ENCODE measurements around the gene MUTYH.
"Not testable (repeated sequence)": the region's sequence is repeated elsewhere in the genome, so short reads cannot be mapped to it uniquely, and the experiment has no call there.

Gene MUTYH

DNA sequence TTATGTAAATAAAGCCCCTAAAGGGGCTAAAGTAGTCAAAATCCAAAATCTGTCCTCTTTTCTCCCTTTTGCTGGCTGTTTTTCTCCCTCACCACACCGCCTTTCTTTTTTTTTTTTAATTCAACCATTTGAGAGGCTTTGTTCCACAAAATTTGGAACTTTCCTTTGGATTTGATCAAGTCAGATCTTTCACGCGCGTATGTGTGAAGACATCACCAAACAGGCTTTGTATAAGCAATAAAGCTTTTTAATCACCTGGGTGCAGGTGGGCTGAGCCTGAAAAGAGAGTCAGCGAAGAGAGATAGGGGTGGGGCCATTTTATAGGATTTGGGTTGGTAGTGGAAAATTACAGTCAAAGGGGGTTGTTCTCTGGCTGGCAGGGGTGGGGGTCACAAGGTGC is 18.8 kb downstream of the MUTYH start:
- no peak for DNase-seq

DNA sequence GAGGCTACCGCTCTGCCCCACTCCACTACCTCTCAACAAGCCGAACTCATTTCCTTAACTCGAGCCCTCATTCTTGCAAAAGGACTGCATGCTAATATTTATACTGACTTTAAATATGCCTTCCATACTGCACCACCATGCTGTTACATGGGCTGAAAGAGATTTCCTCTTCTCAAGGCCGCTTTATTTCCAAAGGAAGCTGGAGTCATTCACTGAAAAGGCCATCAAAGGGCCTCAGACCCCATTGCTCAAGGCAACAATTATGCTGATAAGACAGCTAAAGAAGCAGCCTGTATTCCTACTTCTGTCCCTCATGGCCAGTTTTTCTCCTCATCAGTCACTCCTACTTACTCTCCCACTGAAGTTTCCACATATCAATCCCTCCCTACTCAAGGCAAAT is 20.5 kb downstream of the MUTYH start:
- no peak for DNase-seq

DNA sequence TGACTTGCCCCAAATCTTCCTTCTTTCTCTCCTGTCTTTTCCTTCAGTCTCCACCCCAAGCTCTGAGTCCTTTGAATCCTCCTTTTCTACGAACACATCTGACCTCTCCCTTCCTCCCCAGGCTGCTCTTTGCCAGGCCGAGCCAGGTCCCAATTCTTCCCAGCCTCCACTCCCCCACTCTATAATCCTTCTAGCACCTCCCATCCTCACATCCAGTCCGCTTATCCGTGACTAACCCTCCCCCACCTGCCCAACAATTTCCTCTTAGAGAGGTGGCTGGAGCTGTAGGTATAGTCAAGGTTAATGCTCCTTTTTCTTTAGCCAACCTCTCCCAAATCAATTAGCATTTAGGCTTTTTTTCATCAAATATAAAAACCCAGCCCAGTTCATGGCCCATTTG is 23.1 kb downstream of the MUTYH start:
- no peak for DNase-seq

DNA sequence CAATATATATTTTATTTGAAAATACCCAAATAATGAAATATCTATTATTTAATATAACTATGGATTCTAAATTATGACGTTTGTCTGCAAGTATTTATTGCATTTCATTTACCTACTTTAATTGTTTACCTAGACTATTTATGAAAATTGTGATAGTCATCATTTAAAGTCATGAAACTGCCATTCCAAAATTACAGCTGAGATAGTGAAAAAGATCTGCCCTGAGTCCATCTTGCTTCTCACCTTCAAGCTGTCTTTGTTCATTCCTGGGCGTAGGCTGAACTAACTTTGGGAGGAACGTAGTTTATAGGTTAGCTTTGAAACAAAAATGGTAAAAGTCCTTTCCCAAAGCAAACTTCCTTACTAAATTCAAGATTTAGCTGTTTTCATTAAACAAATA is 26.0 kb downstream of the MUTYH start:
- no peak for DNase-seq

DNA sequence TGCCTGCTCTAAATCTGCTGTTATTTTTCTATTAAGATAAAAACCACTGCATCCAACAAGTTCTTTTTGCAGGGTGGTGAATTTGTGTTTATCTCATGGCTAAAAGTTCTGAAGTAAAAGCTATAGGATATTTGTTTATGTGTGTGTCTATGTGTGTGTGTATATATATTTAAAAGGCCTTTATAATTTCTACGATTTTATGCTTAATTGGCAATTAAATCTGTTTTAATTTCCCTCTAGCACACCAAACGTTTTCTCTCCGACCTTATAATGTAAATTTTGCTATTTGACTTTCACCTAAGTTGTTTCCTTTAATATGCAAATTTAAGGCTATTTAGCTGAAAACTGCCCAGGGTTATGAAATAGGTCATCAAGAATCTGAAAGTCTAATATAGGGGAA is 33.3 kb downstream of the MUTYH start:
- no peak for DNase-seq

DNA sequence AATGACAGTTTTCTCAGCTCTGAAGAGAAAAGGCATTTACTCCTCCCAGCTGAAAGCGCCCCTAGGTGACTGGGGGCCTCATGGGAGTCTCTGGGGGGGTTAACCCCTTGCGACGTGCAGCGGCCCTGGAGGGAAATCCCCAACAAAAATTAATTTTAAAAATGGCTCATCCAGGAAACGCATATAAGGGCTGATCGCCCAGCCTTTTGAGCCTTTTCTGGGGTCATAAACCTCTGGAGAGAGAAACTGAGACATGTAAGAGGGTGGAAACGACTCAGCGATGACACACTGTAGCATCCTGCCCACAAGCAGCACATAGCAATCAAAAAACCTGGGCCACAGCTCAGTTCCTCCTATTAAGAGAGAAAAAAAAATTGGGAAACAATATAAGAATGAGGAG is 33.9 kb downstream of the MUTYH start:
- peak in 1 of 4 experiments; percentile 18 for DNase-seq

DNA sequence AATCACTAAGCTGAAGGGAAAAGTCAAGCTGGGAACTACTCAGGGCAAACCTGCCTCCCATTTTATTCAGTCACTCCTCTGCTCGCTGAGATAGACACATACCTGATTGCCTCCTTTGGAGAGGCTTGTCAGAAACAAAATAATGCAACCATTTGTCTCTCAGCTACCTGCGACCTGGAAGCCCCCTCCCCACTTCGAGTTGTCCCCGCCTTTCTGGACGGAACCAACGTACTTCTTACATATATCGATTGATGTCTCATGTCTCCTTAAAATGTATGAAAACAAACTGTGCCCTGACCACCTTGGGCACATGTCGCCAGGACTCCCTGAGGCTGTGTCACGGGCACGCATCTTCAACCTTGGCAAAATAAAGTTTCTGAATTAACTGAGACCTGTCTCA is 35.0 kb downstream of the MUTYH start:
- no peak for DNase-seq

DNA sequence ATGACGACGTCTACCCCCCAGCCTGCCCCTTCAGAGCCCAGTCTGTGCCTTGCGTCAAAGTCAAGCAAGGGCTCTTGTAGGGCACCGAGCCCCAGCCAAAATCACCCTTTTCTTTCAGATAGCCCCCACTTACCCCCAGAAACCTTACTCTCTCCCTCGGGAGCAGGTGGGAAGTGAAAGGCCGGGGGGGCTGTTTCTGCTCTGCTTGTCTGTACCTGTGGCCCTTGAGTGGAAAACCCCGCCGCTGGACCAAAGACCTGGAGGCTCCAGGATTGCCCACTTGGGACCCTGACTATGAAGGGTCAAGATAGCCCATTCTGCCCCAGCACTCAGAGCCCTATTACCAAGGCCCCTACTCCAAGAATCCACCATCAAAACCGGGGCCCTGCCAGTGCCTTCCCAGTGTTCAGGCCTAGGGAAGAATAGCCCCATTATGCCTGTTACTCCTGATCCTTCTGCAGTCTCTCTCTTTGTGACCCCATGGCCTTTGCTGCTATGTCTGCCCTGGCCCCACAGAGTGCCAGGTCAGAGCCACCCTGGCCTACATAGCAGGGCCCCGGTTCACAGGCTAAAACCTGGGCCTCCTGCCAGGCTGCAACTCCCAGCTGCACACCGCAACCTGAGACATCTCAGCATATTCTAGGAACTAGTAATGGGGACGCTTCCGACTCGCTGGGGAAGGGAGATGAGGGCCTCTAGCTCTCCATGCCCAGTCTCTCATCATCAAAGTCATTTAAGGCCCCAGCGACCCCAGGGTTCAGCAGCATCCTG is 35.7 kb downstream of the MUTYH start:
- DNase-seq: no peak

DNA sequence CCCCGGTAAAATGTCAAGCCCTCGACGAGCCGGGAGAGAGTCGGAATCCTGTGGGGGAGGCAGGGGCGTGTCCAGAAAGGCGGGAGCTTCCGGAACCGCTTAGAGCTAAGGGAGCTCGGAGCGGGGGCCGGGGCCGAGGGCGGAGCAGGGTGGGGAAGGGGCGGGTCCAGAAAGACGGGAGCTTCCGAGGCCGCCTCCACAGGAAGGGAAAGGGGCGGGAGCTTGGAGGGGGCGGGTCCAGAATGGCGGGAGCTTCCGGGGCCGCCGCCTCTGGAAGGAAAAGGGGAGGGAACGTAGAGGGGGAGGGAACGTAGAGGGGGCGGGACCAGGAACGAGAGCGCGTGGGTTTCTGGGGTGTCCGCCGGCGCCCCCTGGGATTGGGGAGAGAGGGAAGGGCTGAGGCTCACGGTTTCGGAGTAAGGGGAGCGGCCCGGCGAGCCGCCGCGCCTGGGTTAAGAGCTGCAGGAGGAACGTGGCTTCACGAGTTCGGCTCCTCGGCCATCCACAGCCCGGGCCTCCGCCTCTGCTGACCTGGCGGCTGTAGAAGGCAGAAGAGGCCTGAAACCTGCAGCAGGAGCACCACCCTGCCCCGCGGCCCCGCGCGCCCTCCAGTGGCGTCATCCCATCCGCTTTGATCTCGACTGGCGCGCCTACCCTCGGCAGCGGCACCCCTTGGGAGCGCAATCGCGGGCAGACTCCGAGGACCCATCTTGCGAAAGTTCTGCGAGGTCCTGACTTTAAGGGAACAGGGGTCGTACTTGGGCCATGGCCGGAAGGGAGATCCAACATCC is 36.5 kb downstream of the MUTYH start:
- peak; percentile 98 to 99 (median 98) for DNase-seq

DNA sequence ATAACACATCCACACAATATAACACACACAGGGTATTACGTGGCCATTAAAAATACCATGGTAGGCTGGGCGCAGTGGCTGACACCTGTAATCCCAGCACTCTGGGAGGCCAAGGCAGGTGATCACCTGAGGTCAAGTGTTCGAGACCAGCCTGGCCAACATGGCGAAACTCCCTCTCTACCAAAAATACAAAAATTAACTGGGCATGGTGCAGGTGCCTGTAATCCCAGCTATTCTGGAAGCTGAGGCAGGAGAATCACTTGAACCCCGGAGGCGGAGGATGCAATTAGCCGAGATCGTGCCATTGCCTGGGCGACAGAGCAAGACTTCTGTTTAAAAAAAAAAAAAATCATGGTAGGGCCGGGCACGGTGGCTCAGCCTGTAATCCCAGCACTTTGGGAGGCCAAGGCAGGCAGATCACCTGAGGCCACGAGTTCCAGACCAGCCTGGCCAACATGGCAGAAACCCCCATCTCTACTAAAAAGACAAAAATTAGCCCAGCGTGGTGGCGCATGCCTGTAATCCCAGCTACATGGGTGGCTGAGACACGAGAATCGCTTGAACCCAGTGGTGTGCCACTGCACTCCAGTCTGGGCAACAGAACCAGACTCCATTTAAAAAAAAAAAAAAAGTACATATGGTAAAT is 37.6 kb downstream of the MUTYH start:
- no peak for DNase-seq

DNA sequence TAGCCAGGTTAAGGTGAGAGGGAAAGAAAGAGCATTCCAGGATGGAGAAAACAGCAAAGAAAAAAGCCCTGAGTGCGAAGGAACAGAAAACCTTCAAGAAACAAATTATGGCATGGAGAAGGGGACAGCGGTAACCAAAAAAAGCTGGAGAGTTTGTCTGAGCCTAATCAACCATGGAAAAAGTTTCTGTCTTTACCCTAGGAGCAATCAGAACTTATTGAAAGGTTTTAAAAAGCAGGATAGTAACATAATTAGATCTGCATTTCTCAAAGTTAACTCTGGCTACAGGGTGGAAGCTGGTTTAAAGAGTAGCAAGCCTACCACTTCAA is 39.6 kb downstream of the MUTYH start:
- no peak for DNase-seq

DNA sequence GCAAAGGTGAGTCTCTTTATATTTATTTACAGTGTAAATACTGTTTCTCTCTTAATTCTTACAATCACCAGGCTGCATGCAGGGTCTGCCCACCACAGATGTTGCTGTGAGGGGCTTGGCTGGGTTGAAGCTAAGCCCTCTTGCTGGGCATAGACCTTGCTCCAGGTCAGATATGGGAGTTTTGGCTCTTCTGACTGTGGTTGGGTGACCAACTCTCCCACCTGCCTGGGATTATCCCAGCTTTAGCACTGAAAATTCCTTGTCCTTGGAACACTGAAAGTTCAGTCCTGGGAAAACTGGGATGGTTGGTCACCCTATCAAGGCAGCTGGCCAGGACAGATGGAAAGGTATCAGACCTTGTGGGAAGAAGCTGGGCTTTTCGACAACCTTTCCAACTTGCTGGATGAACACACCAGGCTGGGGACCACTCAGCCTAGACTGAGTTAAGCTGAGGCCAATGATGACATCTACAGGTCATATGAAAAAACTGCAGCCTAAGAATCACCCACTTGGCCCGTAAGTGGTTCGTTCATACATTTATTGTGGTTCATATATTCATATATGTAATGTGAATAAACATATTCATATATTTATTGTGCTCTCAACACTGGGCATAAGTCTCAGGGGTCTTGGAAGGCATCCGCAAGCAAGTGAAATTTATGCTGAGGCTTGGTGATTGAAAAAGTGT is 40.1 kb downstream of the MUTYH start:
- DNase-seq: peak; percentile 54 to 83 (median 70)

DNA sequence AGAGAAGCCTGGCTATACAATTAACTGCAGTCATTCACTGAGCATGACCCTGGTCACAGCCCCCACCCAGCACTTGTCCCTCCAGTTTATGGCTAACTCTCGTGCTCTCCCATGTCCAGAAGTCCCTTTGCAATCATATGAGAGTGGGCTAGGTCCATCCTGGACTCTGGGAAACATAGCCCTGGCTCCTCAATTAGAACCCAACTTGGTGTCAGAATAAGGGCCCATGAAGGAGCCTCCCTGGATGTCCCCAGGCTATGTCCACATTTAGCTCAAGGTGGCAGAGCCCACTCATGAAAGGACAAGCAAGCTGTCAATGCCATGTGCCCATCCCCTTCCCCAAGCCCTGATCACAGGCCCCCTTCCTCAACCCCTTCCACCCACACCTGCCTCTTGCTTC is 40.9 kb downstream of the MUTYH start:
- DNase-seq: no peak

DNA sequence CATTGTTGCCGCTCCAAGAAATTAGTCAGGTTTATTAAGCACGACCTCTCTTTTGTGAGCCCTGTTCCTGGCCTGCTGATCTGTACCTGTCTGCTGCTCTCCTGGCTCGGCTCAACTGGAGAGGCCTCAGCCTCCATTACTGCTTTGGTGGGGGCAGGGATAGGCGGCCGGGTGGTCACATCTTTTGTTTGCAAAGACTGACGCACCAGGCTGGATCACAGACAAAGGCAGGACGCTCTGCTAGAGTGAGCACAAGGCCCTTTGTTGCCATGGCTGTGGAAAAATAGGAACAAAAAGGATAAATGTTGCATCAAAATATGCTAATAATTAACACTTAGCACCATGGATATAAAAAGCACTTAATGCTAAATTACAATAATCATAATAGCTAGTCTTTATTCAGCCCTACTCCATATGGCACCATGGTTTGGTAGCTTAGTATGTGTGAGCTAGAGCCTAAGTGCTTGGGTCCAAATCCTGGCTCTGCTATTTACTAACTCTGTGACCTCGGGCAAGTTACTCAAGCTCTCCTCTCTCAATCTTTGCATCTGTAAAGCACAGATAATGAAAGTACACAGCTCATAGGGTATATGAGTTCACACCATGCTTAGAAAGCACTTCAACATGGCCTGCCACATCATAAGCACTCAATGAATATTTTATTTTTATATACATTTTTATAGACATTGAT is 42.4 kb downstream of the MUTYH start:
- DNase-seq: no peak

DNA sequence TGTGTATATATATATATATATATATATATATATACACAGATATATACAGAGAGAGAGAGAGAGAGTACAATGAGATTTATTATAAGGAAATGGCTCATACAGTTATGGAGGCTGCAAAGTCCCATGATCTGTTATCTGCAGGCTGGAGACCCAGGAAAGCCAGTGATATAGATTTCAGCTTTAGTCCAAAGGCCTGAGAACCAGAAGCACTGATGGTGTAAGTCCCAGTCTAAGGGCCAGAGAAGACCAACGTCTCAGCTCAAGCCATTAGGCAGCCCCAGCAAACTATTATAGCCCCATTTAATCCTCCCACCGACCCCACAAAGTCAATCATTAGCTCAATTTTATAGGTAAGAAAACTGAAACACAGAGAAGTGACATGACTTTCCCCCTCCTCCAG is 48.5 kb downstream of the MUTYH start:
- no peak for DNase-seq

DNA sequence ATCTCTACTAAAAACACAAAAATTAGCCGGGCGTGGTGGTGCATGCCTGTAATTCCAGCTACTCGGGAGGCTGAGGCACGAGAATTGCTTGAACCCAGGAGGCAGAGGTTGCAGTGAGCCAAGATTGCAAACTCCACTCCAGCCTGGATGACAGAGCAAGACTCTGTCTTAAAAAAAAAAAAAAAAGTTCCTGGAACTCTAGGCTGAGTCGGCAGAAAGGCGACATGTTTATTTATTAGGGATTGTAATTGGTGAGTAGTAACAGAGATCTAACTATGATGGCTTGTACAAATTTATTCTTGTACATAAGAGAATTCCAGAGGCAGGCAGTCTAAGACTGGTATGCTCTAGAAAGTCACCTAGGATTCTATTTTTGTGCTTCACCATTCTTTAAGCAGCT is 49.2 kb downstream of the MUTYH start:
- not testable (repeated sequence) for DNase-seq

DNA sequence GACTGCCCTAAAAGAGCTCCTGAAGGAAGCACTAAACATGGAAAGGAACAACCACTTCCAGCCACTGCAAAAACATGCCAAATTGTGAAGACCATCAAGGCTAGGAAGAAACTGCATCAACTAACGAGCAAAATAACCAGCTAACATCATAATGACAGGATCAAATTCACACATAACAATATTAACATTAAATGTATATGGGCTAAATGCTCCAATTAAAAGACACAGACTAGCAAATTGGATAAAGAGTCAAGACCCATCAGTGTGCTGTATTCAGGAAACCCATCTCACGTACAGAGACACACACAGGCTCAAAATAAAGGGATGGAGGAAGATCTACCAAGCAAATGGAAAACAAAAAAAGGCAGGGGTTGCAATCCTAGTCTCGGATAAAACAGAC is 53.7 kb downstream of the MUTYH start:
- DNase-seq: not testable (repeated sequence)

DNA sequence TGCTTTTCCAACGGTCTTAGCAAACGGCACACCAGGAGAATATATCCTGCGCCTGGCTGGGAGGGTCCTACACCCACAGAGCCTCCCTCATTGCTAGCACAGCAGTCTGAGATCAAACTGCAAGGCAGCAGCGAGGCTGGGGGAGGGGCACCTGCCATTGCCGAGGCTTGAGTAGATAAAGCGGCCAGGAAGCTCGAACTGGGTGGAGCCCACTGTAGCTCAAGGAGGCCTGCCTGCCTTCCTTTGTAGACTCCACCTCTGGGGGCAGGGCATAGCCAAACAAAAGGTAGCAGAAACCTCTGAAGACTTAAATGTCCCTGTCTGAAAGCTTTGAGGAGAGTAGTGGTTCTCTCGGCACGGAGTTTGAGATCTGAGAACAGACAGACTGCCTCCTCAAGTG is 55.4 kb downstream of the MUTYH start:
- not testable (repeated sequence) for DNase-seq

DNA sequence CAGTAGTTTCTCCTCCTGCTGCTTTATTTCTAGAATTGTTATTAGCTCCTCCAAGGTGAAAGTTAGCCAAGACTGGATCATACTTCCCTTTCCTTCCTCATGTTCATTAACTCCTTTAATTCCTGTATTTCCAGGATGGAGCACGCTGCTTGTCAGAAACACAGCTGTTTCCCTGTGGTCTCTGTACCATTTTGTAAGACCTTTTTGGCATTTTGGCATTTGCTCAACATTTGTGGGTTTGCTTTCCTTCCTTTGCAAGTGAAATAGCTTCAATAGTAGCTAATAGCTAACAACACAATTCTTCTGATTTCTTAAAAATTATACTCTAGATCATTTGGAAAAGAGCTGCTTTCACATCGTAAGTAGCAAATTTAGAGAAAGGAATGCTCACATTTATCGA is 57.9 kb downstream of the MUTYH start:
- peak in 1 of 4 experiments; percentile 46 for DNase-seq
